ENCODE data around the gene KHSRP.

Gene KHSRP

GRCh38 chr19:6467384-6467783 lies 42.8 kb upstream of the KHSRP start:
- H3K27me3 ChIP-seq (replicated peaks; ENCODE audit: control insufficient read depth, insufficient read depth, low read length): no peaks in the 10 kb centered on the region
- DNase-seq (ENCODE audit: extremely low read depth, insufficient read length): no peak
- TF ChIP-seq CTCF (IDR thresholded peaks at IDR 0.05; ENCODE audit: insufficient read depth, low read length, poor library complexity, severe bottlenecking): no peak

GRCh38 chr19:6466526-6467248 lies 42.1 kb upstream of the KHSRP start:
- H3K4me3 ChIP-seq (replicated peaks; ENCODE audit: low read depth, low read length): no peak overlapping the region
- no peaks in the 10 kb centered on the region for H3K27me3 ChIP-seq (replicated peaks; ENCODE audit: control insufficient read depth, insufficient read depth, low read length)
- DNase-seq (ENCODE audit: extremely low read depth, insufficient read length): no peak
- peaks cover 8% of the 10 kb centered on the region for H3K36me3 ChIP-seq (ENCODE audit: control insufficient read depth, insufficient read depth, low read length)
- no peak for TF ChIP-seq CTCF (IDR thresholded peaks at IDR 0.05; ENCODE audit: insufficient read depth, low read length, poor library complexity, severe bottlenecking)

More at GRCh38 chr19:6467384-6467783, 42.8 kb upstream of the KHSRP start:
- Histone ChIP-seq H3K4me3 (replicated peaks; ENCODE audit: low read depth, low read length) (no peak overlapping the region), H3K36me3 (ENCODE audit: control insufficient read depth, insufficient read depth, low read length) (peaks cover 8% of the 10 kb centered on the region)

GRCh38 chr19:6465663-6466062 lies 41.1 kb upstream of the KHSRP start:
- Histone ChIP-seq H3K4me3 (replicated peaks; ENCODE audit: low read depth, low read length) (no peak overlapping the region), H3K36me3 (ENCODE audit: control insufficient read depth, insufficient read depth, low read length) (peaks cover 5% of the 10 kb centered on the region), H3K27me3 (replicated peaks; ENCODE audit: control insufficient read depth, insufficient read depth, low read length) (no peaks in the 10 kb centered on the region)
- DNase-seq (ENCODE audit: extremely low read depth, insufficient read length): no peak
- TF ChIP-seq CTCF (IDR thresholded peaks at IDR 0.05; ENCODE audit: insufficient read depth, low read length, poor library complexity, severe bottlenecking): no peak

GRCh38 chr19:6465006-6465405 lies 40.4 kb upstream of the KHSRP start:
- peaks cover 2% of the 10 kb centered on the region for H3K36me3 ChIP-seq (ENCODE audit: control insufficient read depth, insufficient read depth, low read length)
- no peak overlapping the region for H3K4me3 ChIP-seq (replicated peaks; ENCODE audit: low read depth, low read length)
- no peak for DNase-seq (ENCODE audit: extremely low read depth, insufficient read length)

GRCh38 chr19:6464070-6464873 lies 39.7 kb upstream of the KHSRP start, which contains the start of gene CRB3:
Gene CRB3, plus strand, starts transcription at chr19:6464271. Its CDS starts 431 bp downstream, at chr19:6464702.
- Histone ChIP-seq H3K4me3 (replicated peaks; ENCODE audit: low read depth, low read length) (peak within 1 kb of the TSS; percentile 35), H3K36me3 (ENCODE audit: control insufficient read depth, insufficient read depth, low read length) (peaks cover 2% of the 10 kb centered on the region), H3K27me3 (replicated peaks; ENCODE audit: control insufficient read depth, insufficient read depth, low read length) (no peaks in the 10 kb centered on the region)
- no peak for DNase-seq (ENCODE audit: extremely low read depth, insufficient read length)
- TF ChIP-seq CTCF (IDR thresholded peaks at IDR 0.05; ENCODE audit: insufficient read depth, low read length, poor library complexity, severe bottlenecking): no peak

More at GRCh38 chr19:6465006-6465405, 40.4 kb upstream of the KHSRP start:
- no peaks in the 10 kb centered on the region for H3K27me3 ChIP-seq (replicated peaks; ENCODE audit: control insufficient read depth, insufficient read depth, low read length)
- no peak for TF ChIP-seq CTCF (IDR thresholded peaks at IDR 0.05; ENCODE audit: insufficient read depth, low read length, poor library complexity, severe bottlenecking)

Data from GM06990 (cell line).